NB4 (cell line): ENCODE data around the gene ADCY1.

ENCODE experiments used
- DNase-seq: peaks from one replicate; pipeline ENCODE4 v3.0.0; 2010; ENCODE audit warnings: low read depth
- H3K4me3 ChIP-seq: one replicate; pipeline ENCODE4 v1.5.1; 2011; ENCODE audit warnings: mild to moderate bottlenecking, low read depth, low read length, moderate library complexity
- MYC ChIP-seq: IDR thresholded peaks from 2 replicates; pipeline ENCODE4 v1.6.1; 2011; ENCODE audit warnings: low read depth, low read length
- POLR2A ChIP-seq: IDR thresholded peaks from 2 replicates; pipeline ENCODE4 v1.6.1; 2011; ENCODE audit warnings: mild to moderate bottlenecking; ENCODE audit not compliant: insufficient read length; ENCODE audit errors: extremely low read depth
- TF ChIP-seq, protein P1 (sequence below): IDR thresholded peaks from 2 replicates; pipeline ENCODE4 v1.6.1; 2011; ENCODE audit warnings: low read depth, low read length
- TF ChIP-seq, protein P2 (sequence below): IDR thresholded peaks from one replicate; pipeline ENCODE4 v1.5.1; 2012; ENCODE audit warnings: low read depth, low read length

The ADCY1 gene

GRCh38 chr7:45665172-45665571 lies 91.0 kb downstream of the ADCY1 start:
- no peak overlapping the region for H3K4me3 ChIP-seq
- no peak for DNase-seq
- TF ChIP-seq, protein P1, sequence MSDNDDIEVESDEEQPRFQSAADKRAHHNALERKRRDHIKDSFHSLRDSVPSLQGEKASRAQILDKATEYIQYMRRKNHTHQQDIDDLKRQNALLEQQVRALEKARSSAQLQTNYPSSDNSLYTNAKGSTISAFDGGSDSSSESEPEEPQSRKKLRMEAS: no peak
- no peak for TF ChIP-seq POLR2A
- TF ChIP-seq, protein P2, sequence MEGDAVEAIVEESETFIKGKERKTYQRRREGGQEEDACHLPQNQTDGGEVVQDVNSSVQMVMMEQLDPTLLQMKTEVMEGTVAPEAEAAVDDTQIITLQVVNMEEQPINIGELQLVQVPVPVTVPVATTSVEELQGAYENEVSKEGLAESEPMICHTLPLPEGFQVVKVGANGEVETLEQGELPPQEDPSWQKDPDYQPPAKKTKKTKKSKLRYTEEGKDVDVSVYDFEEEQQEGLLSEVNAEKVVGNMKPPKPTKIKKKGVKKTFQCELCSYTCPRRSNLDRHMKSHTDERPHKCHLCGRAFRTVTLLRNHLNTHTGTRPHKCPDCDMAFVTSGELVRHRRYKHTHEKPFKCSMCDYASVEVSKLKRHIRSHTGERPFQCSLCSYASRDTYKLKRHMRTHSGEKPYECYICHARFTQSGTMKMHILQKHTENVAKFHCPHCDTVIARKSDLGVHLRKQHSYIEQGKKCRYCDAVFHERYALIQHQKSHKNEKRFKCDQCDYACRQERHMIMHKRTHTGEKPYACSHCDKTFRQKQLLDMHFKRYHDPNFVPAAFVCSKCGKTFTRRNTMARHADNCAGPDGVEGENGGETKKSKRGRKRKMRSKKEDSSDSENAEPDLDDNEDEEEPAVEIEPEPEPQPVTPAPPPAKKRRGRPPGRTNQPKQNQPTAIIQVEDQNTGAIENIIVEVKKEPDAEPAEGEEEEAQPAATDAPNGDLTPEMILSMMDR: no peak
- no peak for TF ChIP-seq MYC

- H3K4me3 ChIP-seq: no peak overlapping the region
- TF ChIP-seq, protein P1: no peak
- TF ChIP-seq MYC (no peak), POLR2A (no peak)
- TF ChIP-seq, protein P2: no peak
- no peak for DNase-seq
Observed at GRCh38 chr7:45670227-45670626, 96.1 kb downstream of the ADCY1 start.

- no peak overlapping the region for H3K4me3 ChIP-seq
- no peak for TF ChIP-seq POLR2A
- no peak for TF ChIP-seq MYC
- TF ChIP-seq, protein P1: no peak
- DNase-seq: no peak
Observed at GRCh38 chr7:45670717-45671116, 96.5 kb downstream of the ADCY1 start.

DNA sequence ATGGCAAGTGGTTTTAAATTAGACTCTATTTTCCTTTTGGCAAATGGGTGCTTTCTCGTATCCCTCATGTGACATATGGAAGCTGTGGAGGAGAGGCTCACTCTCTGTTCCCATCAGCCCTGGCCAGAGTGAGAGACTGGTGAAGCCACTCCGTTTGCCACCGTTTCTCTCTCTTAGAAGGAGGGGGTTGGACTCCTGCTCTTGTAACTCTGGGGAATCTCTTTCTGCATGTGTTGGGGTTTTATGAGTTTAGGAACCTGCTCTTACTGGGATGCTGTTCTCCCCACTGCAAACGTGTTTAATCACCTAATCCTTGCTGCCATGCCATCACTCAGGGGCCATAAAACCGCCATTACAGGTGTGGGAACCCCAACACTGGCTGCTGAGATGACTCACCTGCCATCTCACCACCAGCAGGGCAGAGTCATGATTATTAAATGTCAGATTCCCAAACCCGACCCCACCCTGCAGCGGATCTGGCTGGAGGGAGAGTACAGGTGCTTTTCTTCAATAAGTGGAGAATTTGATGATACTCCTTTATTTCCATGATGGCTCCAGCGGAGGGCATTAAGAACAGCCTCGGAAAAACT lies 103.2 kb downstream of the ADCY1 start:
- no peak overlapping the region for H3K4me3 ChIP-seq
- TF ChIP-seq POLR2A (no peak), MYC (no peak)
- TF ChIP-seq, protein P1: no peak
- TF ChIP-seq, protein P2: no peak
- DNase-seq: no peak

- TF ChIP-seq POLR2A: no peak
- TF ChIP-seq, protein P2: no peak
- TF ChIP-seq, protein P1: no peak
- no peak for TF ChIP-seq MYC
- H3K4me3 ChIP-seq: no peak overlapping the region
- DNase-seq: no peak
Observed at GRCh38 chr7:45679516-45679915, 105.3 kb downstream of the ADCY1 start.

DNA sequence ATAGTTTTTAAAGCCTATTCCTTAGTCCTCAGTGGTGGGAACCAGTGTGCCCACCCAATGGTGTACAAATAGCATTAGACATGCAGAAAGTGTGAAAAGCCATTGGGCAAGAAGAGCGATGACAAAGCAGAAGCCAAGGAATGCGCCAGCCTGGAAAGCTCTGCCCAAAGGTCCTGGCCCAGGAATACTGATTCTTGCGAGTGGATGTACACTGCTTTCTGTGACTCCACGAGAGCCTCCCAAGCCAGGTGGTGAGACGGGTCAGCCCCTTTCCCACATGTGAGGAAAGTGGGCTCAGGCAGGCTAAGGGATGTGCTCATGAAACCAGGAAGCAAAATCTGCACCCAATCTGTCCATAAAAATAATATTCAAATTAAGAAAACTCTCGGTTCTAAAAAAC lies 106.6 kb downstream of the ADCY1 start:
- TF ChIP-seq, protein P1: no peak
- no peak for TF ChIP-seq MYC
- TF ChIP-seq, protein P2: no peak
- TF ChIP-seq POLR2A: no peak
- no peak for DNase-seq
- no peak overlapping the region for H3K4me3 ChIP-seq
